GM21423 (cell line): Measurements from ENCODE around the gene PRLHR.
"Not testable (repeated sequence)": the region's sequence is repeated elsewhere in the genome, so short reads cannot be mapped to it uniquely, and the experiment has no call there.

Source experiments
- ATAC-seq: cut with Tn5 transposase; IDR thresholded peaks from one replicate; pipeline ENCODE4 v1.9.1; 2021; ENCODE audit warnings: mild to moderate bottlenecking, moderate library complexity; ENCODE audit not compliant: unreplicated experiment

PRLHR gene

DNA sequence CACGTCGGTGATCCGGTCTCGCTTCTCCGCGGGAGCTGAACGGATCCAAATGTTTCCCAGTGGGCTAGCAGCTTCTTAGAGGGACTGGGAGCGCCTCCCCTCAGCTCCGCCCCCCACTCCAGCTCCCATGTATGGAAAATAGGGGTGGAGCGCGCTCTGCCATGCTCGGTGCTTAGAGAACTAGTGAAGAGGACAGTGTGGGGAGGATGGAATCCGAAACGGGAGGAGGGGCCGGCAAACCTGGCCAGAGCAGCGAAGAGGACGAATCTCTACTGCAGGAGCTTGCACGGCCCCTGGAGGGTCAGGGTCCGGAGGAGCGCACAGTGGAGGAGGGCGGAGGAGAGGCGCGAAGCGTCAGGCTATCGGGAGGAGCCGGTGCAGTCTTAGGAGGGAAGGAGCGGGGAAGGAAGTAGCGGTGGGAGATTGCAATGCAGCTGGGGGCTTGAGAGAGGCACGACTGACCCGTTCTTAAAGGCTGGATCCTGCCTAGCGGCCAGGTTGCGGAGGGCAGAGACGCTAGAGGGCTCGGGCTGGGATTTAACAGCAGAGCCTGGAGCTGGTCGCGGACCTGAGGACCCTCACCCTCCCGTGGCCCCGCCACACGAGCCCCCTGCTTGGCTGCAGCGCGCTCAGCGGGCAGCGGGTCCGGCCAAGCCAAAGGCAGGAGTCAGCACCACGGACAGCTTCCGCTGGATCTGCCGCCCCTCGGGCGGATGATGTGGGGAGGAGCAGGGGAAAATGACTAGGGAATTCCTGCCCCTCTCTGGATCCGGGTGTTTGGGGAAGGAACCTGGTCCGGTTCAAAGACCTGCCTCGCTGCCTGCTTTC is at the start of gene PRLHR:
TSS of gene PRLHR (minus strand) at position 51 of the 828 bp plus-strand sequence. CDS start 404 bp downstream, outside the sequence.
- ATAC-seq, result no peak

DNA sequence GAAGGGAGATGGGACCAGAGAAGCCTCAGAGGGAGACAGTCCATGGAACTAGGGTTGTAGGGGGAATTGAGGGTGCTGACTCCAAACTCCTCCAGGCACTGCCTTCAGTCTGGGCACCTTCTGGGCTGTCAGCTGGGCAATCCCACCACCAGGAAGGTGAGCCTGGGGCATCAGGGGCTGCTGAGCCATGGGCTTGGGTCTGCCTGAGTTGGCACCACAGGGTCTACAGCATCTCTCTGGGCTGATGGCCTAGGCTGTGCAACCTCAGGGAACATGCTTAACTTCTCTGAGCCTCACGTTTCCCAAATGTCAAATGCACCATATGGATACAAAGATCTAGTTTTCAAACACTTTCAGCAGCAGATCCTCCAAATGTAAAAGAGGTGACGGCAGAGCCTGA is 46.8 kb upstream of the PRLHR start:
- no peak for ATAC-seq

DNA sequence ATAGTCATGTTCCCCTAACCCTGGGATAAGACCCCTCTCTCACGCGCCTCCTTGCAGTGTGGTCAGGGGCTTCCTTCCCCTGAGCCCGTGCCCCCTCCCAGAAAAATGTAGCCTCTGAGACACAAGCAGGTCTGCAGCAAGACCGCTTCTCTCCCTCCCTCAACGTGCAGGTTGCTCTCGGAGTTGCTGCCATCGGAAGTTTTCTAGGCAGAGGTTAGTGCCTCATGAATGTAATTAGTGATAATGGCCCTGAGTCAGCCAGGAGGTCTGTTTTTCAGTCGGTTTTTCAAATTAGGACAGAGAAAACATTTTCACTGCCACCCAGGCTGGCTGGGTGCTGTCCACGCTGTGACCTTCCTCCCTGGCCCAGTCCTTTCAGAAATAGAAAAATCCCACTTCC is 43.2 kb upstream of the PRLHR start:
- no peak for ATAC-seq

DNA sequence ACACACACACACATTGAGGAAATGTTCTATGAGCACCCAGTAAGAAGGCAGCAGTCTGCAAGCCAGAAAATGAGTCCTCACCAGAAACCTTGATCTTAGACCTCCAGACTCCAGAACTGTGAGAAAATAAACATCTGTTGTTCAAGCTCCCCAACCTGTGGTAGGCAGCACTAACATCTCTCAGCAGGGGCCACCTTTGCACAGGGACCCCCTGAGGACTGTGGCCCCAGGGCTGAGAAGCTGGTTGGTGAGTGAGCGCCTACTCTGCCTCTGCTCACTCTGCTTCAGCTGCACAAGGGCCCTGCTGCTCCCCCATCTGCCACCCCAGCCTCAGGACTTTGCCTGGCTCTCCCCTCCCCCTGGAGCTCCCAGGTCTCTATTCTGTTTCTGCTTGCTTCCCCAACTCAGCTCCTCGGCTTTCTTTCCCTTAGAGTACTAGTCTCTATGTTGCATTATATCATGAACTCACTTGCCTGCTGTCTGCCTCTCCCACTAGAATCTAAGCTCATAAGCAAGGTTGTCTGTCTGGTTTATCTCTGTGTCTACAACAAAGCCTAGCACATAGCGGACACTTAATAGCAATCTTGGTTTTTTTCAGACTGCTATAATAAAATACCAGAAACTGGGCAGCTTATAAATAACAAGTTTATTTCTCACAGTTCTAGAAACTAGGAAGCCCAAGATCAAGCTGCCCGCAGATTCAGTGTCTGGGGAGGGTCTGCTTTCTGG is 40.4 kb upstream of the PRLHR start:
- ATAC-seq, result no peak

DNA sequence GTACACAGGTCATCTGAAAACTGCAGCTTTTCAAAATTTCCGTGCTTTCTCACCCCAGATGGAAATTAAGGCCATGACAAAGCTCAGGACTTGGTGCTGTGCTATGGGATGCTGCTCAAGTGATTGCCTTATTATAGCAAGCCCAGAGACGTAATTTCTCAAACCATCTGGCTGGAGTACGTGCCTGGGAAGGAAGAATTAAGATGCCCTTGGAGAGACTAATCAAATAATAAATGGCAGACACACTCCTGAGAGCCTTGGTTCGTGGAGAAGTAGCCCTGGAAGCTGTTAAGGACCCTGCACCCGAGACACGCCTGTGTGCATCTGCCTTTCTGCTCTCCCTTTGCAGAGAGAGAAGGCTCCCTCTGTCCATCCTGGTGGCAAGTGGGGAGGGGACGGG is 38.3 kb upstream of the PRLHR start:
- no peak for ATAC-seq

DNA sequence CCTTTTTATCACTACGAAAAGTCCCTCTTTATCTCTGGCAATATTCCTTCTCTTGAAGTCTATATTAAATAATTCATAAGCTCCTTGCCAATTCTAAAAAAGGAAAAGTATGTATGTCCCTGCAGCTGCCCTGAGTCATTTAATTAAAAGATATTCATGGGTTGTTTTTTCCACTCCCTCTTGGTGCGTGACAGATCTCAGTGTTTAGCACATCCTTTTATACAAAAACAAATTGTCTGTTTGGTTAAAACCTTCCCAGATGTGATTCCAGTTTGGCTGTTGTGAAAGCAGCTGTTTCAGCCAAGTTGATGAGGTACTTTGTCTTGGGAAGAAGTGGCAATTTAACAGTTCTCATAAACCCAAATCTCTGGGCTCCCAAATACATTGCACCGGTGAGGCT is 33.8 kb upstream of the PRLHR start:
- no peak for ATAC-seq

DNA sequence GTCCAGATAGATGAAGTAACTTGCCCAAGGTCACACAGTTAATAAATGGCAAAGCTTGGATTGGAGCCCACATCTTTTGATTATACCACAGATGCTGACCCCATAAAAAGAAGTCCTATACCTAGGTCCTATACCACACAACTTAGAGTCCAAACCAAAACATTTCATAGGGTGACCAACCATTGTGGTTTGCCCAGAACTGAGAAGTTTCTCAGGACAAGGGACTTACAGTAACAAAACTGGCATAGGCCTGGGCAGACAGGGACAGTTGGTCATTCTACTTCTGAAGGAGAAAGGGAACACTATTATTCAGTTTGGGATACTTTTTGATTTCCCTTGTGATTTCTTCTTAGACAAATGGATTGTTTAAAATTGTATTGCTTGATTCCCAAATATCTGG is 32.9 kb upstream of the PRLHR start:
- no peak for ATAC-seq

DNA sequence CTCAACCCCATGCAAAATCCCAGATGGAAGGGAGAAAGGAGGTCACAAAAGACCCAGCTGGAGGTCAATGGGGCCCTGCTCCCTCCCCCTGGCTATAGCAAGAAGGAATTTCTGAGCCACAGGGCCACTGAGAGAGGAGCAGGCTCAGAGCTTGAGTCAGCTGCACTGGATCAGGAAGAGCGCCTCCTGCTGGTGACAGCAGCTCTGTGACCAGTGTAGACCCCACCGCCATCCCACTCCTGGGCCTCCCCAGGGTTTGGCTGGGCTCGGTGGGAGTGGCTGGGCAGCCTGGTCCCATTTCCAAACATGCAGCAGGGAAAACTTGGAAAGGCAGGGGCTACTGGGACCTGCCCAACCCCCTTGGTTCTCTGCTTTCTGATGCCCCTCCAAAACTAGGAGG is 31.5 kb upstream of the PRLHR start:
- ATAC-seq, result no peak

DNA sequence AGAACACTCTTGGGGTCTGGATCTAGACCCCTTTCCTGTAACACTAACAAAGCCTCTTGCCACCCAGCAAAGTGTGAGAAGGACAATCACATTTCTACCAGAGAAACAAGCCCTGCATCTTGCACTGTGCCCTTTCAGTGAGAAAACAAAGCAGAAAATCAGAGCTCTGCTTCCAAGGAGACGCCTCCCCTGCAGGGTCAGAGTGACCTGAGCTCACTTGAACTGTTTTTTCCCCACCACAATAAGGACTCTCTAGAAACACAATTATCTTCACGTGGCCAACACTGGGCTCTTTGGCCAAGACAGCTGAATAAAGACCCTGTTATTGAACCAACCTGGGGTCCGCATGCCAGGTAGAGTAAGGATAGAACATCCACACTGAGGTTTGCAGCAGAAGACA is 30.1 kb upstream of the PRLHR start:
- ATAC-seq, result no peak

DNA sequence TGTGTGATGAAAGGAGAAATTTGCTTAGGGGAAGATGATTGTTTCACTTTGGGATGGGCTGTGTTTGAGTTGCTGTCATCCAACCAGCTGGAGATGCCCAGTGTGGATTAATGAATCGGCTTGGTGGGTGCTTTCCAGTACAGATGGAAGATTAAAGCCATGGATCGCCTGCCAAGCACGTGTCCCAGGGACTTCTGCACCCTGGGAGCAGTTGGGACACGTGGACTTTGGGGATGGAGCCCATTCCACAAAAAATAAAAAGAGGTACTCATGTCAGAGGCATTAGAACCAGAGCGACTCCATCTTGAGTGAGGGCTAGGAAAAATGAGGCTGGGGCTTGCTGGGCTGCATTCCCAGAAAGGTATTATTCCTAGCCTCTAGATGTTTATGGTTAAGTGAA is 29.3 kb upstream of the PRLHR start:
- ATAC-seq, result no peak

DNA sequence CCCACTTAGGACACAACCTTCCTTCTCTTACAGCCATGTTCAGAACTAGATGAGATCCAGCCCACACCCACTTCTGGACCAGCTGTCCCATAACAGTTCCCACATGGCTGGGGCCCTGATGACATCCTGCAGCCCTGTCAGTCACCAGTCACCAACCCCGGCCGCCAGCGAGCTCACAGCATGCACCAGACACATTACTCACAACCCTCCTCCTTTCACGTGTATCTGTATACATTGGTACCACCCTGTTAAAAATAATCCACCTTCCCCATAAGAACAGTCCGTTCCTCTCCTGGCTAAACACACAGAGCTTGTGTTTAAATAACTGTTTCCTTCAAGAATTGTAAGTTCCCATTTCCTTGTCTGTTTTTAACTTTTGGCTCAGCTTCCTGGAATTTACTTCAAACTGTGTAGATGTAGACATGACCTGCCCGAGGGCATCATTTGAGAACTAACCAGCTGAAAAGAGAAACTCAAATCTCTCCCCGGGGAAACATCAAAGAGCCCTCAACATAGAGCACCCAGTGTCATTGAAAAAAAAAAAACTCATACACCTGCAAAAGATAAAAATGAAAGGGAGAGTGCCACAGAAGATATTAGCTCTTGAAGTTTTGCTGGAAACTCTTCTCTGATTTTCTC is 26.0 kb upstream of the PRLHR start:
- ATAC-seq, result no peak

DNA sequence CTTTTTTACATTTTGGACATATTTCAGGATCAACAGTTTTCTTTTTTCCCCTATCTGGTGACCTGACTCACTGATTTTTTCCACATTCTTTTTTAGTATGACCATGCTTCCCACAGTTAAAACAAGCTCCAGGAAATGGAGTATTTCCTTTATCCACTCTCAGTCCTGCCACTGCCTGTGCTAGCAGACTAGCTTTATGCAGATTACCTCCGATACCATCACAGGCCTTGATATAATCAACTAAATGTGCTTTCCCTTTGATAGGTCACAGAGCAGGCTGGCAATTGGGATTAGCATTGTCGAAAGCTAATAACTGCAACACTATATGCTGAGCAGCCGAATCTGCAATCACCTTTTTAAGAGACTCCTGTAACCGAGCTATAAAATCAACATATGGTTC is 18.4 kb upstream of the PRLHR start:
- not testable (repeated sequence) for ATAC-seq

DNA sequence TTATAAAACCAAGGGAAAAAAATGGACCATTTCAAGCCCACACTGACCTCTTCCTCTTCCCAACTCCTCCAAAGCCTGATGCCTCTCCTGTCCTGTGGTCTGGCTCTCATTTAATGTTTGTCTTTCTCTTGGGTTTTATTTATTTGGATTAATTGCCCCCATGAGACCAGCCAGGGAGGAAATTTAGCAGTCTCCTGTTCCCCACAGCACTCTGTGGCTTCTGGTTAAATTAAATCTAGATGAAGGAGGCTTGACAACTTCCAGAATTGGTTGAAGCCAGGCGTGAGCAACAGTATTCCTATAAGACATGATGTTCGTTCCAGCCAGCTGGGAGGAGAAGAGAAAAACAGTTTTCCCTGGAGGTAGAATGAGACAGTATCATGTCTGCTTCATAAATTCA is 15.1 kb upstream of the PRLHR start:
- ATAC-seq, result no peak

DNA sequence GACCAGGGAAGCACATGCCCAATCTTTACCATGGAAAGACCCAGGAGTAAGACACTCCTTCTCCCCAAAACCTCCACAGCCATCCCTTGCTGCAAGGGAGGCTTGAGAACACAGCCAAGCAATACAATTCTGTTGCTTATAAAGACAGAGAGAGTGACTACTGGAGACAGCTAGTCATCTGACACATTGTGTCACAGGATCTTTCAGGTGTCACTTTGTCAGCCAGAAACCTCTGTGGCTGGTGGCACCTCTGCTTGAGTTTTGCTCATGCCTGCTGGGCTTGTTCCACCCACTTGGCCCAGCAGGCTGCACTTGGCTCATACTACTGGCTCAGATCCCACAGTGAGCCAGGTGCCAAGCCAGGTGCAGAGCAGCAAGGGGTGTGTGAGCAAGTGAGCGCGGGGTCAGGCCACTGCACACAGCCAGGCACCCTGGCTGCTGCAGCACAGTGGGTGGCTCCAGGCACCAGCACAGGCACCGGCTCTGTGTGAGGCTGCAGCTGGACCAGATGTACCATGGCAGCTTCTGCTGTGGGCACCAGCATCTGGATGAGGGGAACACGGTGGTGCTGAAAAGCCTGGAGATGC is 12.4 kb upstream of the PRLHR start:
- ATAC-seq, result no peak

DNA sequence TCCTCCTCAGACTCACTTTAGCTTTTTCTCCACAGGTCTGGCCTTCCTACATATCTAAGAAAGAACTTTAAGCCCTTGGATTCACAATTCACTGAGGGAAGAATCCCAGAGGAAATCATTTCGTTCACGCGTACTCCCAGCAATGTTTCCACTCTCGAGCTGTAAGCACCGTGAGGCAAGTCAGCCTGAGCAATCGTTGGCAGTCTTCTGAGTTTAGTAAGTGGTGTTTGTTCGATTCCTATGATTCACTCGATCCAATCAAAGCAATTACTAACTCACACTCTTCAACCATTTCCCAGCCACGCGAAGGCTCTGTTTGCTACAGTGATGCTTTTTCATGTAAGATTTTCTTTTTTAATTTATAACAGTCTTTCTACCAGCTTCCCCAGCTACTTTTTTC is 10.2 kb upstream of the PRLHR start:
- no peak for ATAC-seq

DNA sequence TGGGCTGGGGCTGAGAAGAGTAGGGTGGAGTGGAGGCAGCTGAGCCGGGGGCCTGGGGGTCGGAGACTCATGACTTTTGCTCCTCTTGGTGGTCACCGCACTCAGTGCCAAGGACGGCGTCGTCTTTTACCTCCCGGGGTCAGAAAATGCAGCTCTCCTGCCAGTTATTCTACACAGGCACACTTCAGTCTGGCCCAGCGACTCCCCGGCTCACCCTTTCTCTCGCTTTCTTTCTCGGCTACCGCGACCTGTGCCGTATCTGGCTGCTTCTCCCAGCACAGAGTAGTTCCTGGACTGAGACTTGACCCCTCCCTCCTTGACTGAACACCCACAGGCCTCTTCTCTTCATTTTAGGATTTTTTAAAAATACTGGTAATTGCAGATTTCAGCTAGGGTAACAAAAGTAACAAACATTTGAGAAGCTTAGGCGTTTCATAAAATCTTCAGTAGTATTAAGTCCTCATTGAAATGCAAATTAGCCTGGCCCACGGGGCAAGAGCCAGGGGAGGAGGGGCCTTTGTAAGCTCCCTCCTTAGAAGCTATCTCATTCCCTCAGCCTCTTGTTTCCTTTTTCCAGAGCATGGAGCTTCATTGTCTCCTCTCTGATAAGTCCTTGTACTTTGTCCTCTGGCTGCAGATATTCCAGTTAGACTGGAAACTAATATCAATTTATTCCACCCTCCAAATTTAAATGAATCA is 1.1 kb upstream of the PRLHR start:
- no peak for ATAC-seq

DNA sequence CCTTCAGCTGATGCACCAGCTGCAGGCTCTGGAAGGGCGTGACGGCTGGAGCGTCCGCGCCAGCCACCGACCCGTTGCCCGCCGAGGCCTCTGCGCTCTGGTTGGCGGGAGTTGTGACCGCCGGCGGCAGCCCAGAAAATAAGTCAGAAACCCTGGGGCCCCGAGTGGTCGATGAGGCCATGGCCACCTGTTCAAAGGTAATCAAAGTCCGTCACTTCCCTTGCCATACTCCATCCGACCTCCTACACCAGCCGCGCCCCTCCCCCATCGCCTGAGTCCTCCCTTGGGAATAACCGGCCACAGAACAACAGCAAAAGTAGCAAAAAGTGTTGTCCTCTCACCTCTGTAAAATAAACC is 406 bp downstream of the PRLHR start:
- no peak for ATAC-seq

DNA sequence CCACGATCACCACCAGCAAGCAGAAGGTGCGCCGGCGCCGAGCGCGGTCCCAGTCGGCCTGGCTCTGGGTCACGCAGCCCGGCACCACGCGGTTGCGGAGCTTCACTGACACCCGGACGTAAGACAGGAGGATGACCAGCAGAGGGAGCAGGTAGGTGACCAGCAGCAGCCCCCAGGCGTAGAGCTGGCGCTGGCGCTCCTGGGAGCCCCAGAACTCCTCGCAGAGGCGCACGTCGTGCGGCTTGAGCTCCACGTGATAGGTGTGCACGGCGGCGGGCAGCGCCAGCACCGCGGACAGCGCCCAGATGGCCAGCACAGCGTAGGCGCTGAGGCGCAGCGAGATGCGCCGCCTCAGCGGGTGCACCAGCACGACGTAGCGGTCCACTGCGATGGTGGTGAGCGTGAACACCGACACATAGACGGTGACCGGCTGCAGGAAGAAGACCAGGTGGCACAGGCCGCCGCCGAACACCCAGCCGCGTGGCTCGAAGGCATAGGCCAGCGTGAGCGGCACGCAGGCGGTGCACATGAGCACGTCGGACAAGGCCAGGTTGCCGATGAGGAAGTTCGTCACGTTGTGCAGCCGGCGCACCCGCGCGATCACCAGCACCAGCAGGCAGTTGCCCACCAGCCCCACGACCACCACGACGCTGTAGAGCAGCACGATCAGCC is 920 bp downstream of the PRLHR start:
- no peak for ATAC-seq

DNA sequence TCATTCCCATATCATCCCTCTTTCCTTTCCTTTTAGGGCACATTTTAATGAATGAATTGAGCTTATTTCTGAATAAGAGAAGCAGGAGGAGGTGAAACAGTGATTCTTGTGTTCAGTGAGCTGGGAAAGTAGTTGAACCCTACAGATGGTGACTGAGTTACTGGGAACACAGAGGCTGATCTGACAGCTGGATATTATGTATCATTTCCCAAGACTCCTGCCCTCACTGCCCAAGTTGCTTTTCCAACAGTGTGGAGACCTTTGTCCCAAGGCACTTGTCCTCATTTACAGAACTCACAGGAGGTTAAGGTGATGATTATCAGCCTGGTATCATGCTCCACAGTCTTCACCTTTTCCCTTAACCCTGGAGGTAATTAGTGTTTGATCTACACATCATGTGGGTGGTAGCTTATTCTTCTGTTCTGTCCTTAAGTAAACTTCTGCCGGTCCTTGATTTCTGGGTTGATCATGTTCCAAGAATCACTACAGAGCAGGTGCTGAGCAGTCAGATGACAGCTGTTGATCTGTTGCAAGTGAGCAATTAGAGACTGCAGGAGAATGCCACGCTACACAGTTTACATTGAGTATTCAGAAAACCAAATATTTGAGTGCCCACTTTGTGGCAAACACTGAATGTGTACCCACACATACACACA is 2.6 kb downstream of the PRLHR start:
- no peak for ATAC-seq

DNA sequence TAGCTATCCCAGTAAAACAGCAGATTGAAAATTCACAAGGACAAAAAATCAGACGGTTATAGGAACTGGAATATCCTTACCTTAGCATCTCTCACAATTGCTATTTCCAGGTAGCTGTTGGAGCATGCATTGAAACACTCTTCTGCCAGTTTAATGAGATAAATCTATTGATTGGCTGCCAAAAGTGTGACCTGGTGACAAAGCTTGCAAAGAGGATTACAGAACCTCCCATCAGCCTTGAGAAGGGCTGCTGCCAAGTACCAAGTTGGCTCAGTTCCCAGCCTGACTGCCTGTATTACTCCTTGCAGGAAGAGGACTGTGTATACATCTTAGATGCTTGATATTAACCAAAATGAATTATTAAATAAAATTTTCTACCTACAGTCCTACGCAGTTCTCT is 5.1 kb downstream of the PRLHR start:
- no peak for ATAC-seq
